ENCODE results near the gene SMIM31. TPM values are rescaled to one million over a fixed set of nuclear protein-coding genes. Genes with fewer than 3 reads are reported as not detected.

Gene SMIM31
- total RNA-seq, 1 donor from 2014 or later, result not detected

- no peaks in the 10 kb centered on the region for H3K27me3 Mint-ChIP-seq
- DNase-seq (ENCODE audit: low spot score, unreplicated experiment), result no peak
- no peaks in the 10 kb centered on the region for H3K36me3 Mint-ChIP-seq (ENCODE audit: insufficient read depth)
- H3K4me3 Mint-ChIP-seq (ENCODE audit: low read depth), result no peak overlapping the region
- no peak overlapping the region for H3K27ac Mint-ChIP-seq
- H3K9me3 Mint-ChIP-seq (ENCODE audit: low read depth), result no peaks in the 10 kb centered on the region
- TF ChIP-seq CTCF (IDR thresholded peaks at IDR 0.05; ENCODE audit: unreplicated experiment), result peak; percentile 56
- H3K4me1 Mint-ChIP-seq (ENCODE audit: low read depth), result no peaks in the 10 kb centered on the region
These were observed 14.6 kb downstream of the SMIM31 start for GRCh38 chr4:164768516-164768915.

- no peaks in the 10 kb centered on the region for H3K9me3 Mint-ChIP-seq (ENCODE audit: low read depth)
- H3K4me3 Mint-ChIP-seq (ENCODE audit: low read depth), result no peak overlapping the region
- H3K27ac Mint-ChIP-seq, result no peak overlapping the region
- peaks cover 2% of the 10 kb centered on the region for H3K4me1 Mint-ChIP-seq (ENCODE audit: low read depth)
- H3K27me3 Mint-ChIP-seq, result no peaks in the 10 kb centered on the region
- TF ChIP-seq CTCF (IDR thresholded peaks at IDR 0.05; ENCODE audit: unreplicated experiment), result no peak
- no peak for DNase-seq (ENCODE audit: low spot score, unreplicated experiment)
- H3K36me3 Mint-ChIP-seq (ENCODE audit: insufficient read depth), result no peaks in the 10 kb centered on the region
These were observed 16.2 kb downstream of the SMIM31 start for GRCh38 chr4:164770010-164770724.

GRCh38 chr4:164771088-164771487 is 17.2 kb downstream of the SMIM31 start:
- no peaks in the 10 kb centered on the region for H3K27me3 Mint-ChIP-seq
- no peaks in the 10 kb centered on the region for H3K36me3 Mint-ChIP-seq (ENCODE audit: insufficient read depth)
- H3K27ac Mint-ChIP-seq, result no peak overlapping the region
- H3K9me3 Mint-ChIP-seq (ENCODE audit: low read depth), result no peaks in the 10 kb centered on the region
- no peak for DNase-seq (ENCODE audit: low spot score, unreplicated experiment)
- H3K4me3 Mint-ChIP-seq (ENCODE audit: low read depth), result no peak overlapping the region
- peaks cover 4% of the 10 kb centered on the region for H3K4me1 Mint-ChIP-seq (ENCODE audit: low read depth)
- no peak for TF ChIP-seq CTCF (IDR thresholded peaks at IDR 0.05; ENCODE audit: unreplicated experiment)

GRCh38 chr4:164772076-164772475 is 18.1 kb downstream of the SMIM31 start:
- no peak for TF ChIP-seq CTCF (IDR thresholded peaks at IDR 0.05; ENCODE audit: unreplicated experiment)
- H3K9me3 Mint-ChIP-seq (ENCODE audit: low read depth), result no peaks in the 10 kb centered on the region
- no peak for DNase-seq (ENCODE audit: low spot score, unreplicated experiment)
- no peak overlapping the region for H3K4me3 Mint-ChIP-seq (ENCODE audit: low read depth)
- H3K4me1 Mint-ChIP-seq (ENCODE audit: low read depth), result peaks cover 4% of the 10 kb centered on the region
- H3K27ac Mint-ChIP-seq, result no peak overlapping the region
- H3K27me3 Mint-ChIP-seq, result no peaks in the 10 kb centered on the region
- H3K36me3 Mint-ChIP-seq (ENCODE audit: insufficient read depth), result no peaks in the 10 kb centered on the region

- no peak for DNase-seq (ENCODE audit: low spot score, unreplicated experiment)
- Mint-ChIP-seq H3K36me3 (ENCODE audit: insufficient read depth) (no peaks in the 10 kb centered on the region), H3K27me3 (no peaks in the 10 kb centered on the region), H3K27ac (no peak overlapping the region), H3K4me1 (ENCODE audit: low read depth) (peaks cover 4% of the 10 kb centered on the region), H3K9me3 (ENCODE audit: low read depth) (no peaks in the 10 kb centered on the region), H3K4me3 (ENCODE audit: low read depth) (no peak overlapping the region)
- no peak for TF ChIP-seq CTCF (IDR thresholded peaks at IDR 0.05; ENCODE audit: unreplicated experiment)
These were observed 25.1 kb downstream of the SMIM31 start for GRCh38 chr4:164779080-164779479.
